ENCODE data around the gene PPP2R5C.

Gene PPP2R5C

DNA sequence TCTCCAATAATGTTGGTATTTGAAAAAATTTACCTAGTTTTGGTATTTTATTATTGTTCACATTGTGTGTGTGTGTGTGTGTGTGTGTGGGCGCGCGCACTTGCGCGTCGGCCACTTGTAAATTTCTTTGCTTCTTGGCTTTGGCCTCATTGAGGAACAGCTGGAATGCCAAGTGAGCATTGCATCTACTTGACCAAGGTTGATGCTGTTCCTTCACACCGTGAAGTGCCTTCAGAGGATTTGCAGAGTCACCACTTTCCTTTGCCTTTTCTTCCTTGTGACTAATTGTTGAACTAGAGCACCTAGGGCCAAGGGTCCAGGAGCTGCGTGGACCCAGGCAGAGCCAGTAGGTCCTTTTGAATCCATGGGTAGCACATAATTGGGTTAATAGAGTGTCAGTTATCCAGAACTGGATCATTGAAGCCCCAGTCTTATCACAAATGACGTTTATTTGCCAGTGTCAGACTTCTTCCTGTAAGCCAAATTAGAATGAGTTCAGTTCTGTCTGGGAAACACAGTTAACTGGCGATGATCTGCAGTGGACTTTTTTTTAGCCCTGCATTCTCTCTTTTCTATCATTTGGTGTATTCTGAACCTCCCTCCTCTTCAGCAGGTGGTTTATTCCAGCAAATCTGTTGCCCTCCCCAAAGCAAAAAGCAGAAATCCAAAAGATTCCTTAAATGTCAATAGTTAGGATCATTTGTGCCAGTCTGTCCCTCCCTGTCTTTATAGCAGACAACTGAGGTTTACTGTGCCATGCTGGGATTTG, 2.6 kb downstream of the PPP2R5C start:
- H3K4me3 ChIP-seq (ENCODE audit: low read depth, low read length) = no peak overlapping the region
- in situ Hi-C loops (cut with HindIII; ENCODE audit: low sequenced_read_pairs) = no loop called here
- TF ChIP-seq, protein P1, sequence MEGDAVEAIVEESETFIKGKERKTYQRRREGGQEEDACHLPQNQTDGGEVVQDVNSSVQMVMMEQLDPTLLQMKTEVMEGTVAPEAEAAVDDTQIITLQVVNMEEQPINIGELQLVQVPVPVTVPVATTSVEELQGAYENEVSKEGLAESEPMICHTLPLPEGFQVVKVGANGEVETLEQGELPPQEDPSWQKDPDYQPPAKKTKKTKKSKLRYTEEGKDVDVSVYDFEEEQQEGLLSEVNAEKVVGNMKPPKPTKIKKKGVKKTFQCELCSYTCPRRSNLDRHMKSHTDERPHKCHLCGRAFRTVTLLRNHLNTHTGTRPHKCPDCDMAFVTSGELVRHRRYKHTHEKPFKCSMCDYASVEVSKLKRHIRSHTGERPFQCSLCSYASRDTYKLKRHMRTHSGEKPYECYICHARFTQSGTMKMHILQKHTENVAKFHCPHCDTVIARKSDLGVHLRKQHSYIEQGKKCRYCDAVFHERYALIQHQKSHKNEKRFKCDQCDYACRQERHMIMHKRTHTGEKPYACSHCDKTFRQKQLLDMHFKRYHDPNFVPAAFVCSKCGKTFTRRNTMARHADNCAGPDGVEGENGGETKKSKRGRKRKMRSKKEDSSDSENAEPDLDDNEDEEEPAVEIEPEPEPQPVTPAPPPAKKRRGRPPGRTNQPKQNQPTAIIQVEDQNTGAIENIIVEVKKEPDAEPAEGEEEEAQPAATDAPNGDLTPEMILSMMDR (IDR thresholded peaks at IDR 0.05; ENCODE audit: low read depth, low read length) = no peak
- no peak for DNase-seq (ENCODE audit: low read depth, low spot score)

DNA sequence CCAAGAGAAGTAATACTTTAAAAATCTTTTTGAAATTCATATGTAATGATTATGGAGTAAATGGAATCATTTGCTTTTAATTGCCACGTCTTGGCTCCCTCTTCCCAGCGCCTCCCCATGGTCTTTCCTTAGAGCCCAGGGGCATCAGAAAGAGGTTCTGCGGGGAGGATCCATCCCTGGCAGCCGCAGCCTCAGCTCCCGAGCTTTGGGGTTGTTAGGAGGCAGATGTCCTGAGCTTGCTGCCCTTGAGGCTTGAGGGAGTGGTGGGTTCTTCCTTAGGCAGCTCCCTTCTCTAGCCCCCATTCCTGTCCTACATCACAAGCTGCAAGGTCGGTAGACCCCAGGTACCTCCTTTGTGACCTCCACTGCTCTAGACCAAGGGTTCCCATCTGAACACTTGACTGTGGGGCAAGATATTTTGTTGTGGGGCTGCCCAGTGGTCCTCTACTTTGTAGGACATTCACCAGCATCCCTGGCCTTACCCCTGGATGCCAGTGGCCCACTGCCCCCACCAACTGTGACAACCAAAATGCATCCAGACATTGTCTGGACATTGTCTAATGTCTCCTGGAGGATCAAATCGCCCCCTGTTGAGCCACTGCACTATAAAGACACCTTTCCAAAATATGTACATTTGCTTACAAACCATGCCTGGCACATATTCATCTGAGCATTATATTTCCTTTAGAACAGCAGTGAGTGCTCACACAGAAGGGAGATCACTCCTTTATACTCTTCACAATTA, 6.3 kb downstream of the PPP2R5C start:
- no peak for DNase-seq (ENCODE audit: low read depth, low spot score)
- in situ Hi-C loops (cut with HindIII; ENCODE audit: low sequenced_read_pairs) = no loop called here
- H3K4me3 ChIP-seq (ENCODE audit: low read depth, low read length) = no peak overlapping the region
- TF ChIP-seq, protein P1 (IDR thresholded peaks at IDR 0.05; ENCODE audit: low read depth, low read length) = no peak

DNA sequence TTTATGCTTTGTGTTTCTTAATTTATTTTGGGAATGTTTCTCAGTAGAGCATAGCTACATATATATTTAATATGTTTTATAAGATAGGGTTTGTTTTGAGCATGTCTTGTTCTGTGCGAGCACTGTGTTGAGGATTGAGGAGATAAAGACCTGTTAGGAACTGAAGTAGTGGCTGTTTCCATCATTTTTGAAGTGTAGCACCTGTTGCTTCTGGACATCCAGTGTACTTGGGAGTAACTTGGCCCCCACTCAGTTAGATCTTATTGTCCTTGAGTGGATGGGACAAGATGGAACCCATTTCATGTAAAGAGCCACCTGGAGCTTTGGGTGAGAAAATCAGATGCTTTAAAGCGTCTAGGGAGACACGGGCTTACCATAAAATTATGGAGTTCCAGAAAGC, 8.7 kb downstream of the PPP2R5C start:
- in situ Hi-C loops (cut with HindIII; ENCODE audit: low sequenced_read_pairs) = no loop called here
- TF ChIP-seq, protein P1 (IDR thresholded peaks at IDR 0.05; ENCODE audit: low read depth, low read length) = no peak
- DNase-seq (ENCODE audit: low read depth, low spot score) = no peak
- H3K4me3 ChIP-seq (ENCODE audit: low read depth, low read length) = no peak overlapping the region

DNA sequence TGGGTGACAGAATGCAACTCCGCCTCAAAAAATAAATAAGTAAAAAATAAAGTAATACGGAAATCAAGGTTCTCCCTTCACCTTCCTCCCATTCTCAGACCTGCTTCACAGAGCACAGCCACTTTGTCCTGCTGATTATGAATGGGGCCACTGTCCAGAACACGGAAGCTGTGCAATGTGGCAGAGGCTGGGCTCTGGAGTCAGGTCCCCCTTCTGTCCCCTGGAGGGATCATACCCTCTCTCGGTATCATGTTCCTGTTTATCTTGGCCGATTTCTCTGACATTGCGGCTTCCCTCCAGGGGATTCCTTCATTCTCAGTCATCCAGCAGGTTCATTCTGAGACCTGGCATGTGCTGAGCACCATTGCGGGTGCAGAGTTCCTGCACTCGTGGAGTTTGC, 11.3 kb downstream of the PPP2R5C start:
- H3K4me3 ChIP-seq (ENCODE audit: low read depth, low read length) = no peak overlapping the region
- TF ChIP-seq, protein P1 (IDR thresholded peaks at IDR 0.05; ENCODE audit: low read depth, low read length) = no peak
- no peak for DNase-seq (ENCODE audit: low read depth, low spot score)
- in situ Hi-C loops (cut with HindIII; ENCODE audit: low sequenced_read_pairs) = no loop called here

DNA sequence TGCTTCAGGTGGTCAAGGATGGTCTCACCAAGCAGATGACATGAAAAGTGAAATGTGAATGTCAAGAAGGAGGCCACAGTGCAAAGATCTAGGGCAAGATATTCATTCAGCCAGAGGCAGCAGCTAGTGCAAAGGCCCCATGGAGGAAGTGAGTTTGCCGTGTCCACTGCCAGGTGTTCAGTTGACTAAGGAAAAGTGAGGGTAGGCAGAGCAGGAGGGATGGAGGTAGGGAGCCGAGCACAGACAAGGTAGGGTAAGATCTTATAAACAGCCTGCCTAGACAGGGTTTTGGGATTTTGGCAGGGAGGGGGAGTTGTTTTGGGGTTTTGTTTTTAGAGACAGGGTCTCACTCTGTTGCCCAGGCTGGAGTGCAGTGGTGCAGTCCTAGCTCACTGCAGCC, 11.9 kb downstream of the PPP2R5C start:
- in situ Hi-C loops (cut with HindIII; ENCODE audit: low sequenced_read_pairs) = no loop called here
- no peak for DNase-seq (ENCODE audit: low read depth, low spot score)
- H3K4me3 ChIP-seq (ENCODE audit: low read depth, low read length) = no peak overlapping the region
- TF ChIP-seq, protein P1 (IDR thresholded peaks at IDR 0.05; ENCODE audit: low read depth, low read length) = no peak

DNA sequence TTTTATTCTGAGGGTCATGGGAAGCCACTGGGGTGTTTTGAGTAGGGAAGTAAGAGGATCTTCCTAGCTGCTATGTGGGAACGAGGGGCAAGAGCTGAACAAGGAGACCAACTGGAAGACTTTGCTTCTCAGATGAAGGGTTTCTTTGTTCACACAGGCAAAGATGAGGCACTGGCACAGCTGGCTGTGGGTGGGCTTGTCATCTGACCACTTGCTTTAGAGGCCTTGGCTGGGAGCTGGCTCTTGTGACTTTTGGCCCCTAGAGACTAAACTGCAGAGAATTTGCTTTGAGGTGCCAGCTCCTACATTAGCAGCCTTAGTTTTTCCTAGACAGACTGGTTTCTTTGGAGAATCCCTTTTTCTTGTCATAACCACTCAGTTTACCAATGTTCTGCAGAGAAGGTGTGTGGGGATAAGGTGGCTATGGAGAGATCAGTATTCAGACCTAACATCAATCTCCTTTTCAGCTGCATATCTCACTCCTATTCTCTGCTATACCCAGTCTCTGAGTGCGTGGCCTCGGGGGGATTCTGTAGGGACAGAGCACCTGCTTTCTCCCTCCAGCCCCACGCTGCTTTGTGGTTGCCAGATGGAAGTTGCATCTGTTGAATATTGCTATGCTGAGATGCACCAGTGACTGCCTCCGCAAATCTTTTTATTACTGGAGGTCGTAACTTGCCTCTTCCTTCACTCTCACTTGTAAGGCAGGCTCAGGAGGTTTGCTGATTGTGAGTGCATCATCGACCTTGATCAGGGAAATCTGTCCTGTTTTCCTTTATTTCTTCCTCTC, 12.7 kb downstream of the PPP2R5C start:
- TF ChIP-seq, protein P1 (IDR thresholded peaks at IDR 0.05; ENCODE audit: low read depth, low read length) = no peak
- in situ Hi-C loops (cut with HindIII; ENCODE audit: low sequenced_read_pairs) = no loop called here
- DNase-seq (ENCODE audit: low read depth, low spot score) = no peak
- no peak overlapping the region for H3K4me3 ChIP-seq (ENCODE audit: low read depth, low read length)
